Ishikawa (cell line): ENCODE data around the gene OGFOD1.
A peak's percentile ranks its signal among the peaks of the same experiment; 100 is the strongest.

ENCODE experiments used
- CEBPB ChIP-seq: IDR thresholded peaks from 2 replicates; pipeline ENCODE4 v1.6.1; 2012
- CREB1 ChIP-seq: IDR thresholded peaks from 2 replicates; pipeline ENCODE4 v1.6.1; 2012; ENCODE audit warnings: low read depth
- EGR1 ChIP-seq: IDR thresholded peaks from 2 replicates; pipeline ENCODE4 v1.6.1; 2012
- EP300 ChIP-seq: IDR thresholded peaks from 2 replicates; pipeline ENCODE4 v1.6.1; 2012; ENCODE audit warnings: borderline replicate concordance
- FOXM1 ChIP-seq: IDR thresholded peaks from 2 replicates; pipeline ENCODE4 v1.6.1; 2012; ENCODE audit warnings: low read depth, borderline replicate concordance
- MAX ChIP-seq: IDR thresholded peaks from 2 replicates; pipeline ENCODE4 v1.6.1; 2012
- NFIC ChIP-seq: IDR thresholded peaks from 2 replicates; pipeline ENCODE4 v1.6.1; 2012
- RAD21 ChIP-seq: IDR thresholded peaks from 2 replicates; pipeline ENCODE4 v1.6.1; 2012; ENCODE audit warnings: low read depth
- REST ChIP-seq: IDR thresholded peaks from 2 replicates; pipeline ENCODE4 v1.6.1; 2012; ENCODE audit warnings: low read depth, mild to moderate bottlenecking
- TAF1 ChIP-seq: IDR thresholded peaks from 2 replicates; pipeline ENCODE4 v1.6.1; 2012; ENCODE audit warnings: low read depth, mild to moderate bottlenecking
- TCF12 ChIP-seq: IDR thresholded peaks from 2 replicates; pipeline ENCODE4 v1.6.1; 2012; ENCODE audit warnings: low read depth
- TEAD4 ChIP-seq: IDR thresholded peaks from 2 replicates; pipeline ENCODE4 v1.6.1; 2012
- USF1 ChIP-seq: IDR thresholded peaks from 2 replicates; pipeline ENCODE4 v1.6.1; 2012
- YY1 ChIP-seq: IDR thresholded peaks from 2 replicates; pipeline ENCODE4 v1.6.1; 2012; ENCODE audit warnings: low read depth
- ZBTB7A ChIP-seq: IDR thresholded peaks from 2 replicates; pipeline ENCODE4 v1.6.1; 2012; ENCODE audit warnings: low read depth

OGFOD1 gene

GRCh38 chr16:56493126-56493525 is 41.8 kb downstream of the OGFOD1 start:
- TF ChIP-seq EGR1 (no peak), CEBPB (peak; percentile 66)

GRCh38 chr16:56493815-56494214 is 42.5 kb downstream of the OGFOD1 start:
- TF ChIP-seq USF1 (no peak), FOXM1 (no peak), EGR1 (no peak), YY1 (no peak), RAD21 (no peak), CREB1 (no peak), TEAD4 (no peak), ZBTB7A (no peak), CEBPB (no peak), REST (no peak), EP300 (no peak), NFIC (no peak), MAX (no peak), TAF1 (no peak), TCF12 (no peak)

- TF ChIP-seq RAD21 = no peak
- no peak for TF ChIP-seq ZBTB7A
- TF ChIP-seq REST = no peak
- TF ChIP-seq USF1 = no peak
- TF ChIP-seq NFIC = no peak
- TF ChIP-seq CEBPB = no peak
- TF ChIP-seq TAF1 = no peak
These were observed 53.8 kb downstream of the OGFOD1 start for GRCh38 chr16:56505181-56505580.

- TF ChIP-seq NFIC = no peak
- no peak for TF ChIP-seq TCF12
- TF ChIP-seq YY1 = no peak
- TF ChIP-seq EP300 = no peak
- no peak for TF ChIP-seq EGR1
- TF ChIP-seq REST = no peak
These were observed 55.6 kb downstream of the OGFOD1 start for GRCh38 chr16:56506941-56507340.

- TF ChIP-seq EP300 (no peak), TAF1 (no peak), RAD21 (no peak), YY1 (no peak), MAX (no peak), TEAD4 (no peak), REST (no peak)
These were observed 59.2 kb downstream of the OGFOD1 start for GRCh38 chr16:56510544-56510943.
